ENCODE measurements around the gene GALR2. TPM values are rescaled to one million over a fixed set of nuclear protein-coding genes. Genes with fewer than 3 reads are reported as not detected.
A peak's percentile ranks its signal among the peaks of the same experiment; 100 is the strongest.

The GALR2 gene
- total RNA-seq, 4 donors from 2014 or later, result 0.18 TPM; not detected in 3

DNA sequence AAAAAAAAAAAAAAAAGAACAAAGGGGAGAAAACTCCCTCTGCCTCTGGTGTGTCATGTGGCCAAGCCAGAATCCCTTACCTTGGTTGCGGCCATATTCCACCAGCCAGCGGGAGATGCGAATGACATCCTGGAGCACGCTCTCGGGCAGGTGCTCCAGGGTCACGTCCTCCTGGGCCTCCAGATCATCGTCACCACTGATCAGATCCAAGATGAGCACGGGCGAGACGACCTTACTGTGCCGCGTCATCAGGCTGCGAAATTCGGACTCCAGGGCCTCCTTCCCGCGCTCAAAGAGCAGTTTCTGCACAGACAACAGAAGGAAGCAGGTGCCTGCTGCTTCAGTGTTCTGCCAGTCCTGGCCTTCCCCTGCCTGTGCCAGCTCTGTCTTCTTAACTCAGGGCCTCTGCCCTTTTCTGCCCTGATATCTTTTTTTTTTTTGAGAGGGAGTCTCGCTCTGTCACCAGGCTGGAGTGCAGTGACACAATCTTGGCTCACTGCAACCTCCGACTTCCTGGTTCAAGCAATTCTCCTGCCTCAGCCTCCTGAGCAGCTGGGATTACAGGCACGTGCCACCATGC lies 23.2 kb downstream of the GALR2 start:
- Histone ChIP-seq H3K4me3 (no peak overlapping the region), H3K27me3 (no peaks in the 10 kb centered on the region), H3K27ac (no peak overlapping the region), H3K4me1 (peaks cover 6 to 7% of the 10 kb centered on the region in 2 donors), H3K36me3 (peaks cover 0 to 78% of the 10 kb centered on the region in 2 donors), H3K9me3 (no peaks in the 10 kb centered on the region)
- intact Hi-C loops (cut with DNase I; ENCODE audit: low total_unique reads), result no loop called here
- in situ Hi-C loops (cut with MboI; ENCODE audit: low sequenced_read_pairs in 4 of 4), result no loop called here
- TF ChIP-seq POLR2A (IDR thresholded peaks at IDR 0.05), result no peak
- TF ChIP-seq, protein P1, sequence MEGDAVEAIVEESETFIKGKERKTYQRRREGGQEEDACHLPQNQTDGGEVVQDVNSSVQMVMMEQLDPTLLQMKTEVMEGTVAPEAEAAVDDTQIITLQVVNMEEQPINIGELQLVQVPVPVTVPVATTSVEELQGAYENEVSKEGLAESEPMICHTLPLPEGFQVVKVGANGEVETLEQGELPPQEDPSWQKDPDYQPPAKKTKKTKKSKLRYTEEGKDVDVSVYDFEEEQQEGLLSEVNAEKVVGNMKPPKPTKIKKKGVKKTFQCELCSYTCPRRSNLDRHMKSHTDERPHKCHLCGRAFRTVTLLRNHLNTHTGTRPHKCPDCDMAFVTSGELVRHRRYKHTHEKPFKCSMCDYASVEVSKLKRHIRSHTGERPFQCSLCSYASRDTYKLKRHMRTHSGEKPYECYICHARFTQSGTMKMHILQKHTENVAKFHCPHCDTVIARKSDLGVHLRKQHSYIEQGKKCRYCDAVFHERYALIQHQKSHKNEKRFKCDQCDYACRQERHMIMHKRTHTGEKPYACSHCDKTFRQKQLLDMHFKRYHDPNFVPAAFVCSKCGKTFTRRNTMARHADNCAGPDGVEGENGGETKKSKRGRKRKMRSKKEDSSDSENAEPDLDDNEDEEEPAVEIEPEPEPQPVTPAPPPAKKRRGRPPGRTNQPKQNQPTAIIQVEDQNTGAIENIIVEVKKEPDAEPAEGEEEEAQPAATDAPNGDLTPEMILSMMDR (IDR thresholded peaks at IDR 0.05 in 4 of 5, conservative IDR thresholded peaks at IDR 0.05 in 1 of 5), result no peak
- ATAC-seq (no peak), DNase-seq (no peak)

DNA sequence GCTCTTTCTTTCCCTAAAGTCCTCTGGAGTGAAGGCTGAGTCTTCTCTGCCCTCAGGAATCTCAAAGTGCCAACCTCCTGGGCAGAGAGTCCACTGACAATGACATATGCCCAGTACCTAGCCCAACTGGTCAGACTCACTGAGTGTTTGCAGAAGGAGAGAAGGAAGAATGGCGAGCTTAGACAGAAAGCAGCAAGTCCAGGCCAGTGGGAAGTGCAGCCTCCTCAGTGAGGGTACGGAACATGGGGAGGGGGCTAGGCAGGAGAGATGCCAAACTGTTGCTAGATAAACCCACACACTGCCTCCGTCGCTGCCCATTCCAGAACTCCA lies 28.3 kb downstream of the GALR2 start:
- H3K27ac ChIP-seq, result peak overlapping the region; percentile 79 to 93 (median 84)
- DNase-seq, result no peak
- no peaks in the 10 kb centered on the region for H3K27me3 ChIP-seq
- peak in 1 of 2 donors; percentile 17 for ATAC-seq
- intact Hi-C loops (cut with DNase I; ENCODE audit: low total_unique reads) (loop anchor here (5.0 kb wide), 1 partner anchor 126 kb away; the partner anchor contains the start of genes ACOX1 and TEN1), in situ Hi-C loops (cut with MboI; ENCODE audit: low sequenced_read_pairs in 4 of 4) (no loop called here)
- no peaks in the 10 kb centered on the region for H3K9me3 ChIP-seq
- TF ChIP-seq POLR2A (IDR thresholded peaks at IDR 0.05), result no peak
- TF ChIP-seq, protein P1 (IDR thresholded peaks at IDR 0.05 in 4 of 5, conservative IDR thresholded peaks at IDR 0.05 in 1 of 5), result no peak
- peak overlapping the region; percentile 84 to 94 (median 89) for H3K4me3 ChIP-seq
- peaks cover 0 to 29% of the 10 kb centered on the region in 2 donors for H3K36me3 ChIP-seq
- peaks cover 13 to 18% of the 10 kb centered on the region in 2 donors for H3K4me1 ChIP-seq

DNA sequence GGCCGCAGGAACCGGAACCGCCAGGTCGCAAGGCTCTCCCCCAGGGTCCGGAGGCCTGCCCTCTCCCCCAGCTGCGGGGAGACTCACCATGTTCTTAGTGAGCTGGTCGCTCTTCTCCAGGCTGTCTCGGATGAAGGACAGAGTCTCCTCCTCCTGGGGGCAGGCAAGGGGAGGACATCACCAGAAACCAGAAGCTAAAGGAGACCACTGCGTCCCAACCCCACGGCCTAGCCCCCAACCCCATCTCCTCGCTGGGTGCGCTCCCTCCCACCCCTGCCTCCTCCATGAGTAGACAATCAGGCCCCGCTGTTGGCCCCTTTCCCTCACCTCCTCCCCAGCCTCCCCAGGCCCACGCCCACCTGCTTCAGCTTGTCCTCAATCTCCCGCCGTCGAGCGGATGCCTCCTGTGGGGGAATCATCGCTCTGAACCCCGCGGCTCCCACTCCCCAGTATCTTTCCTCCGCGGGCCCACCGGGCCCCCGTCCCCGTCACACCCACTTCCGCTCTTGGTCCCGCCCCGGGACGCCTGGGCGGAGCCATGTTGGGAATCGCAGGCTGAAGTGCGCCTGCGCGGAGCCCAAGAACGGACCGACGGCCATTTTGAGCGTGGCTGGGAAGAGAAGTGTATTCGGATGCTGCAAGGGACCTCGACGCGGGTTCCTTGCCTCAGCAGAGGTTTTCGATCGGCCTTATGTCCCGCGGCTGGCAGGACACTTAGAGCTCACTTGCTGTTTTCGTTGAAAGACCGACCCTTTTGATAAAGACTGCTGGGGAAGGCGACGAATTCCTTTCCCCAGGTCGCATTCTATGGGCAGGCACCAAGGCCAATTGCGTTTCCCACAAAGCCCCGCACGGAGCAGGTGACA lies 28.9 kb downstream of the GALR2 start, which contains the start of gene EXOC7:
Gene EXOC7, minus strand, starts transcription at position 514 of the 866 bp plus-strand sequence. Its CDS starts 95 bp downstream, at position 419.
- peak within 1 kb of the TSS; percentile 79 to 93 (median 84) for H3K27ac ChIP-seq
- peaks cover 13 to 18% of the 10 kb centered on the region in 2 donors for H3K4me1 ChIP-seq
- TF ChIP-seq, protein P1 (IDR thresholded peaks at IDR 0.05 in 4 of 5, conservative IDR thresholded peaks at IDR 0.05 in 1 of 5), result no peak
- TF ChIP-seq POLR2A (IDR thresholded peaks at IDR 0.05), result peak; percentile 47 to 64
- H3K9me3 ChIP-seq, result no peaks in the 10 kb centered on the region
- ATAC-seq (peak; percentile 94 to 95), DNase-seq (peak; percentile 81 to 87)
- peak within 1 kb of the TSS; percentile 84 to 94 (median 89) for H3K4me3 ChIP-seq
- in situ Hi-C loops (cut with MboI; ENCODE audit: low sequenced_read_pairs in 4 of 4), result no loop called here
- H3K27me3 ChIP-seq, result no peaks in the 10 kb centered on the region
- H3K36me3 ChIP-seq, result peaks cover 0 to 28% of the 10 kb centered on the region in 2 donors
- intact Hi-C loops (cut with DNase I; ENCODE audit: low total_unique reads), result loop anchor here (5.0 kb wide), 1 partner anchor 126 kb away; the partner anchor contains the start of genes ACOX1 and TEN1

DNA sequence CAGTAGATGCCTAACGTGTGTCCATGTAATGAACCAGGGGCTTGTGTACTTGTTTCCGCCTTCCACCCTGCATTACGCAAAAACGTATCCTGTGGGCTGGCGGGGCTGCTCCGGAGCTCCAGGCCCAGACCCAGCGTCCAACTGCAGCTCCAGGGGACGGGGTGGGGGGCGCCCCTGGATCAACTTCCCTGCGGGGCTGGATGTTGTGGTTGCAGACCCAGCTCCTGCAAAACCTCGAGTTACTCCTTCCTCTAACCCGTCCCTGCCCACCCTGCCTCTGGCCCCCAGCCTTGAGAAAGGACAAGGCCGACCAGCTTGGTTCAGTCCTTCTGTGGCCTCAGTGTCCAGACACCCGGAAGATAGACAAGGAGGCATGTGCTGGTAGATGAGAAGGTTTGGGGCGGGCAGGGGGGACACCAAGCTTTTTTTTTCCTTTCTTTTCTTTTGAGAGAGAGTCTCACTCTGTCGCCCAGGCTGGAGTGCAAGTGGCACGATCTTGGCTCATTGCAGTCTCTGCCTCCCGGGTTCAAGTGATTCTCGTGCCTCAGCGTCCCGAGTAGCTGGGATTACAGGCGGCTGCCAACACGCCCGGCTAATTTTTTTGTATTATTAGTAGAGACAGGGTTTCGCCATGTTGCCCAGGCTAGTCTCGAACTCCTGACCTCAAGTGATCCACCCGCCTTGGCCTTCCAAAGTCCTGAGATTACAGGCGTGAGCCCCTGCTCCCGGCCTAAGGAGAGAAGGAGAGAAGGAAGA lies 29.7 kb downstream of the GALR2 start:
- H3K9me3 ChIP-seq, result no peaks in the 10 kb centered on the region
- intact Hi-C loops (cut with DNase I; ENCODE audit: low total_unique reads), result loop anchor here (5.0 kb wide), 1 partner anchor 127 kb away; the partner anchor contains the start of genes ACOX1 and TEN1
- in situ Hi-C loops (cut with MboI; ENCODE audit: low sequenced_read_pairs in 4 of 4), result no loop called here
- TF ChIP-seq, protein P1 (IDR thresholded peaks at IDR 0.05 in 4 of 5, conservative IDR thresholded peaks at IDR 0.05 in 1 of 5), result no peak
- TF ChIP-seq POLR2A (IDR thresholded peaks at IDR 0.05), result no peak
- peaks cover 13 to 18% of the 10 kb centered on the region in 2 donors for H3K4me1 ChIP-seq
- H3K27me3 ChIP-seq, result no peaks in the 10 kb centered on the region
- H3K36me3 ChIP-seq, result peaks cover 0 to 28% of the 10 kb centered on the region in 2 donors
- peak overlapping the region; percentile 79 to 93 (median 84) for H3K27ac ChIP-seq
- peak overlapping the region; percentile 84 to 94 (median 89) for H3K4me3 ChIP-seq
- ATAC-seq, result peak in 1 of 2 donors; percentile 3
- no peak for DNase-seq
